Kidney tubule cell (primary cell): Measurements from ENCODE around the gene CEP70.

Experiments
- DNase-seq: peaks from one replicate; pipeline ENCODE4 v3.0.0-alpha.2; 2018; ENCODE audit warnings: low spot score

CEP70 gene

GRCh38 chr3:138451595-138452162 is 142.4 kb downstream of the CEP70 start:
- no peak for DNase-seq

GRCh38 chr3:138450704-138451424 is 143.2 kb downstream of the CEP70 start:
- DNase-seq, result no peak

- no peak for DNase-seq
Measured at GRCh38 chr3:138450181-138450580, 143.9 kb downstream of the CEP70 start.

- DNase-seq, result no peak
Measured at GRCh38 chr3:138449490-138449889, 144.6 kb downstream of the CEP70 start.

GRCh38 chr3:138448631-138449030 is 145.4 kb downstream of the CEP70 start:
- peak; percentile 35 for DNase-seq

- no peak for DNase-seq
Measured at GRCh38 chr3:138445654-138446053, 148.4 kb downstream of the CEP70 start.

GRCh38 chr3:138445236-138445635 is 148.8 kb downstream of the CEP70 start:
- DNase-seq, result no peak
